T-helper 17 cell (primary cell): ENCODE results near the gene UMODL1. TPM values are rescaled to one million over a fixed set of nuclear protein-coding genes. Genes with fewer than 3 reads are reported as not detected.
A peak's percentile ranks its signal among the peaks of the same experiment; 100 is the strongest.

Experiments used
- ATAC-seq: fragments of 150-1000 bp; cut with Tn5 transposase; 2 replicates; pipeline ENCODE4 v1.10.0; 2021; ENCODE audit warnings: mild to moderate bottlenecking, moderate library complexity
- DNase-seq, 3 donors: peaks; one replicate each; pipeline versions ENCODE4 v3.0.0 to v3.0.0-alpha.2; 2020 to 2021
- H3K9me3 ChIP-seq: one replicate; pipeline ENCODE4 v1.7.0; 2013; ENCODE audit warnings: low read length, mild to moderate bottlenecking; ENCODE audit not compliant: control insufficient read depth, poor library complexity, severe bottlenecking
- H3K27ac Mint-ChIP-seq: one replicate; pipeline ENCODE4 v1.8.0; 2022; ENCODE audit warnings: mild to moderate bottlenecking, moderate library complexity, mixed read lengths
- H3K27me3 Mint-ChIP-seq: one replicate; pipeline ENCODE4 v1.8.0; 2022; ENCODE audit warnings: mixed read lengths
- H3K36me3 Mint-ChIP-seq: one replicate; pipeline ENCODE4 v1.8.0; 2022; ENCODE audit warnings: low read depth, mixed read lengths
- H3K4me1 Mint-ChIP-seq: one replicate; pipeline ENCODE4 v1.8.0; 2022; ENCODE audit warnings: mild to moderate bottlenecking, mixed read lengths
- H3K4me3 Mint-ChIP-seq: one replicate; pipeline ENCODE4 v1.8.0; 2022; ENCODE audit warnings: mild to moderate bottlenecking, moderate library complexity, mixed read lengths
- total RNA-seq, 4 donors: library from RNA in 2 of 4; stranded (reverse) in 2 of 4; gene quantifications; one replicate each; pipeline ENCODE4 v1.2.3 and lab custom pipeline; 2022 to 2026

UMODL1 gene
- total RNA-seq, 2 donors from 2014 or later = 0.23 to 0.99 TPM

- Mint-ChIP-seq H3K4me3 (no peak overlapping the region), H3K4me1 (peaks cover 9% of the 10 kb centered on the region), H3K36me3 (no peaks in the 10 kb centered on the region), H3K27me3 (peaks cover 25% of the 10 kb centered on the region), H3K27ac (no peak overlapping the region)
- H3K9me3 ChIP-seq = no peaks in the 10 kb centered on the region
- no peak for DNase-seq
- no peak for ATAC-seq
Observed at GRCh38 chr21:42142627-42143026, 71.5 kb downstream of the UMODL1 start.

GRCh38 chr21:42143111-42143510 is 72.0 kb downstream of the UMODL1 start:
- no peaks in the 10 kb centered on the region for H3K9me3 ChIP-seq
- DNase-seq (no peak), ATAC-seq (no peak)
- H3K4me1 Mint-ChIP-seq = peaks cover 9% of the 10 kb centered on the region
- peaks cover 25% of the 10 kb centered on the region for H3K27me3 Mint-ChIP-seq
- H3K4me3 Mint-ChIP-seq = no peak overlapping the region
- no peak overlapping the region for H3K27ac Mint-ChIP-seq
- H3K36me3 Mint-ChIP-seq = no peaks in the 10 kb centered on the region

DNA sequence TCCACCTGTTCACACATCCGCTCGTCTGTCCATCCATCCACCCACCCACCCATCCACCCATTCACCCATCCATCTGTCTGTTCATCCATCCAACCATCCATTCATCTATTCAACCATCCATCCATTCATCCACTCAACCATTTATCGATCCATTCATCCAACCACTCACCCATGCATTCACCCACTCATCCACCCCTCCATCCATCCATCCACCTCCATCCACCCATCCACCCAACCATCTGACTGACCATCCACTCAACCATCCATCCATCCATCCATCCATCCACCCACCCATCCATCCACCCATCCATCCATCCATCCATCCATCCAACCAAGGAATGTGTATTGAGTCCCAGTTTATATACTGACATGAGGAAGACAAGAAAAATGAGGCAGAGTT is 73.1 kb downstream of the UMODL1 start:
- Mint-ChIP-seq H3K4me1 (peaks cover 9% of the 10 kb centered on the region), H3K36me3 (no peaks in the 10 kb centered on the region), H3K27ac (peak overlapping the region; percentile 19), H3K4me3 (no peak overlapping the region), H3K27me3 (peaks cover 25% of the 10 kb centered on the region)
- no peaks in the 10 kb centered on the region for H3K9me3 ChIP-seq
- ATAC-seq = no peak
- DNase-seq = no peak

DNA sequence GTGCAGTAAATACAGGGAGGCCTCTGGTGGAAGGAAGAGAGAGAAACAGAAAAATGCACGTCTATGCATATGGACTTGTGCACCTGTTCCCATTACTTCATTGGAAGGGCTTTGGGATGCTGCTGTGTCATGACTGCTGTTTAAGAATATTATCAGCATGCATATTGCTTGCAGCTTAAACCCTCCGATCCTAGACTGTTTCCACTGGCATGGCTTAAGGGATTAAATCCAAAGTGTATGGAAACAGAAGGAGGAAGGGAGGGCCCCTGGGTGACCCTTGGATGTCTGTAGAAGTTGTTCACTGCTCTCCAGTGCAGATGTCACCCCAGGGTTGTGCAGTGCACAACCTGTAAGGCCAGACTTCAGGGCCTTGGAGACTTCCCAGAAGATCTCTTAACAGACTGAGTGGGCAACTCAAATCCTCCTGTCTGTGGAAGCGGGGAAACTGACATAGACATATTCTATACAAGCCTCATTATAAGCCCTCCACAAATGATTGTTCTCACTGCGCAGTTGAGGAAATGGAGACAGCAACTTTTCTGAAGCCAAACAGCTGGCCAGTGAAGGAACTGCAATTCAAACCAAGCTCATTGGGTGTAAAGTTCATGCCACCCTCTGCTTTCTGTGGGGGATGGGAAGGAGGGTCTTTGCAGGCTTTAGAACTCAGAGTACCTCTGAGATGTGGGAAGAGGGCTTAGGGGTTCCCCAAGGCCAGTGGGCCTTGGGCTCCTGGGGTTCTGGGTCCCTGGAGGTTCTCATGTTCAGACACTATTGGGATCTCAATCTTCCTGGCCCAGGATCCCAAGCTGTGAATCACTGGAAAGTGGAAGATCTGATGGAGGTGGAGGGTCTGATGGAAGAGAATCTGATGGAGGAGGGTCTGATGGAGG is 73.8 kb downstream of the UMODL1 start:
- Mint-ChIP-seq H3K36me3 (no peaks in the 10 kb centered on the region), H3K27ac (peak overlapping the region; percentile 80), H3K4me1 (peaks cover 9% of the 10 kb centered on the region), H3K4me3 (no peak overlapping the region), H3K27me3 (peaks cover 22% of the 10 kb centered on the region)
- no peak for DNase-seq
- ATAC-seq = peak; percentile 12
- no peaks in the 10 kb centered on the region for H3K9me3 ChIP-seq

DNA sequence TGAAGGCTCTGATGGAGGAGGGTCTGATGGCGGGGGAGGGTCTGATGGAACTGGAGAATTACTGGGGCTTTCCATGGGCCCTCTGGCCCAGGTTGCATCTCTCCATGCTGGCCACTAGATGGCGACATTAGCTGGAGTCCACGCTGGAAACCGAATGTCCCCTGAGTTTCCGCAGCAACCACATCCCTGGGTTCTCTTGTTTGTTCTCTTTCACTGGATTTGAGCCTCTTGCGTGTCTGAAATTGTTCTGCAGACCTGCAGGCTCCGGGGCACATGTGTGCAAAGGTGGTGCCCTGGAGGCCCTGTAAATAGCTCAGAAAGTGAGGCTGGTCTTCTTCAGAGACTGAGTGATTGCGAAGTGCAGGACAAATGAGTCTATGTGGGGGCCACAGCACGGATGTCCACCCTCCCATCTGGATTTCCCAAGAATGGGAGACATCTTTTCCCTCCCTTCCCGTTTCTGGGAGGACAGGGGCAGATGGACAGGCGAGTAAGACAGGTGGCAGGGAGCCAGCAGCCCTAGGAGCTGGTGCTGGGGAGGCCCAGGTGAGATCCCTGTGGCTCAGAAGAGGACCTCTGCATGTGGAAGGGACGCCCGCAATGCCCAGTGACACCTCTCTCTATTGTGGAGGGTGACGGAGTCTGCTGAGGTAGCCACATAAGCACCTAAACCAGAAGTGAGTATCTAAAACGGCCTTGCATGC is 74.6 kb downstream of the UMODL1 start:
- ATAC-seq = peak; percentile 93
- no peaks in the 10 kb centered on the region for H3K9me3 ChIP-seq
- H3K4me3 Mint-ChIP-seq = no peak overlapping the region
- H3K4me1 Mint-ChIP-seq = peaks cover 9% of the 10 kb centered on the region
- H3K27me3 Mint-ChIP-seq = peaks cover 17% of the 10 kb centered on the region
- DNase-seq = peak; percentile 33 to 50 (median 44)
- peak overlapping the region; percentile 80 for H3K27ac Mint-ChIP-seq
- H3K36me3 Mint-ChIP-seq = no peaks in the 10 kb centered on the region

GRCh38 chr21:42146273-42146805 is 75.2 kb downstream of the UMODL1 start:
- no peak for ATAC-seq
- no peaks in the 10 kb centered on the region for H3K36me3 Mint-ChIP-seq
- peaks cover 9% of the 10 kb centered on the region for H3K4me1 Mint-ChIP-seq
- no peak overlapping the region for H3K27ac Mint-ChIP-seq
- no peak overlapping the region for H3K4me3 Mint-ChIP-seq
- DNase-seq = no peak
- H3K27me3 Mint-ChIP-seq = peaks cover 17% of the 10 kb centered on the region
- H3K9me3 ChIP-seq = no peaks in the 10 kb centered on the region

GRCh38 chr21:42146821-42147220 is 75.7 kb downstream of the UMODL1 start:
- Mint-ChIP-seq H3K36me3 (no peaks in the 10 kb centered on the region), H3K4me3 (no peak overlapping the region), H3K4me1 (peaks cover 9% of the 10 kb centered on the region), H3K27ac (peak overlapping the region; percentile 65), H3K27me3 (peaks cover 15% of the 10 kb centered on the region)
- H3K9me3 ChIP-seq = no peaks in the 10 kb centered on the region
- no peak for ATAC-seq
- DNase-seq = peak in 1 of 3 donors; percentile 3

GRCh38 chr21:42147386-42148020 is 76.4 kb downstream of the UMODL1 start:
- Mint-ChIP-seq H3K27ac (peak overlapping the region; percentile 65), H3K27me3 (peaks cover 9% of the 10 kb centered on the region), H3K36me3 (no peaks in the 10 kb centered on the region), H3K4me1 (peaks cover 9% of the 10 kb centered on the region), H3K4me3 (no peak overlapping the region)
- no peak for ATAC-seq
- peak in 1 of 3 donors; percentile 4 for DNase-seq
- H3K9me3 ChIP-seq = no peaks in the 10 kb centered on the region

- H3K4me1 Mint-ChIP-seq = peaks cover 9% of the 10 kb centered on the region
- H3K27ac Mint-ChIP-seq = no peak overlapping the region
- H3K36me3 Mint-ChIP-seq = no peaks in the 10 kb centered on the region
- peaks cover 10% of the 10 kb centered on the region for H3K27me3 Mint-ChIP-seq
- no peak for ATAC-seq
- H3K4me3 Mint-ChIP-seq = no peak overlapping the region
- H3K9me3 ChIP-seq = no peaks in the 10 kb centered on the region
- DNase-seq = no peak
Observed at GRCh38 chr21:42148097-42148496, 77.0 kb downstream of the UMODL1 start.

DNA sequence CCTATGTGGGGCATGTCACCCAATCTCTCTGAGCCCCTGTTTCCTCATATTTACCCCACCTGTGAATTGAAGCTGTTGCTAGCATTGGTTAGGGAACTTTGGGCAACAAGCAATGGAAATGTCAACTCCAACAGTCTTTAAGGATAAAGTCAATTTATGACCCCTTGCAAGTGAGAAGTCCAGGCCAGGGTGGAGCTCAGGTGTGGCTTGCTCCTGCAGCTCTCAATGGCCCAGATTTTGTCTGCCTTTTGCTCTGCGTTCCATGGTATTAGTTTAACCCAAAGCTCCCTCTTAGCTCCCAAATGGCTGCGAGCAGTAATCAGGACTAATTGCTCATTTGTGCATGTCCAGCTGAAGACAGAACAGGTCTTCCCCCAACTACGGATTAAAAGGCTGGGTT is 77.5 kb downstream of the UMODL1 start:
- ATAC-seq = no peak
- Mint-ChIP-seq H3K27me3 (peaks cover 10% of the 10 kb centered on the region), H3K27ac (no peak overlapping the region), H3K36me3 (no peaks in the 10 kb centered on the region), H3K4me1 (peaks cover 9% of the 10 kb centered on the region), H3K4me3 (no peak overlapping the region)
- no peaks in the 10 kb centered on the region for H3K9me3 ChIP-seq
- no peak for DNase-seq

DNA sequence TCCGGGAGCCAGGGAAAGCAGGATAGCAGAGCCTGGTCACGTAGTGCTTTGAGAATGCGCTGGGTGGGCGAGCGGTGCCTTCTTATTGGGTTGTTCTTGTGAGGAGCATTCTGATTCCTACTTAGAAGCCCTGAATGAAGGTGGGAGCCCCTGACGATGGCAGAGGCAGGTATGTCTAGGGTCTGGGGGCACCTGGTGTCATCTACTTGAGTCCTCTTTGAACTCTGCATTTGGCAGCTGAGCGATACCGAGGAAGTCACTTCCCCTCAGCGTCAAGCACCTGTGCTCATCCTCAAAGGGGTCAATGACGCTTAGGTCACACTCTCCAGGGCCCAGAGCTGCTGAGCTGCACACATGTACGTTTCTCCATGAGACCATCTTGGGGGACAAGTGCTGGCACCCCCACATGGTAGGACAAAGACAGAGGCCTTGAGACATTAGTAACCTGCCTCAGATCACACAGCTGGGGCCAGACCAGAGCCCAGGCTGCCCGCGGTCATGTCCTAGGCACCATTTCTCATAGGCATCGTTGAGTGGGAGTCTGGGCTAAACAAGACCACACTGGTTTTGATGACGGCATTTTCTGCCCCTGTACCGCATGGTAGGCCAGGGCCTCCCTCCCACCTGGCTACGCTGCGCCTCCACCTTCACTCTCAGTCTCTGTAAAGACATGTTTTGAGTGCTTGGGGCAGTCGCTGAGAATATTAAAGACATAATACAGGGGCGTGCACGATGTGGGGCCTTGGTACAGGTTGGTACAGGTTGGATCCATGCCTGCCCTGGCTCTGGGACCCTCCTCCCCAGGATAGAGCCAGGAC is 78.7 kb downstream of the UMODL1 start:
- Mint-ChIP-seq H3K4me1 (peaks cover 9% of the 10 kb centered on the region), H3K27ac (no peak overlapping the region), H3K27me3 (peaks cover 5% of the 10 kb centered on the region), H3K4me3 (no peak overlapping the region), H3K36me3 (no peaks in the 10 kb centered on the region)
- ATAC-seq = no peak
- peak in 1 of 3 donors; percentile 4 for DNase-seq
- no peaks in the 10 kb centered on the region for H3K9me3 ChIP-seq

DNA sequence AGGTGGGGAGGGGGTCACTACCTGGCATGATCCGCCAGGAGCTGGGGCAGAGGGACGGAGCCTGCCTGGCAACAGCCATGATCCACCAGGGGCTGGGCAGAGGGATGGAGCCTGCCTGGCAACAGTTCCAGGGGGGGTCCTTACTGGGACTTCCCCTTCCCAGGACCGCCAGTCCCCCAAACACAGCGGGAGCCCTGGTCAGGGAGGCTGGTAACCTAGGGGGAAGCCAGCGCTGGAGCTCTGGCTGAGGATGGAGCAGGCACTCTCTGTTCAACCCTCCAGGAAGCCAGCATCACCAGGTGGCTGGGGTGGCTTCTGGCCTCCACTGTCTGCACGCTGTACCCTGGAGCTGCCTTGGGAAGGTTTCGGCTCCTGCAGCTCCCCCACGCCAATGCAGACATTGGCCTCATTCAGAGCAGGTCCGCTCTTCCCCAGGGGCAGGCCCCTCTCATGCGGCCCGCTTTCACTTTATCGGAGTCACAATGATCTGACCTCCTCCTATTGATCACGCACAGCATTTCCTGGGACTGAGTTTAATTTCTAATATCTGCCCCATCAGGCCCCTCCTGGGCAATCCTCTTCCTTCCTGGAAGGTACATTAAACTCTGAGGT is 79.5 kb downstream of the UMODL1 start:
- no peak overlapping the region for H3K27ac Mint-ChIP-seq
- DNase-seq (no peak), ATAC-seq (no peak)
- H3K36me3 Mint-ChIP-seq = no peaks in the 10 kb centered on the region
- H3K4me3 Mint-ChIP-seq = no peak overlapping the region
- peaks cover 5% of the 10 kb centered on the region for H3K4me1 Mint-ChIP-seq
- H3K27me3 Mint-ChIP-seq = peaks cover 5% of the 10 kb centered on the region
- H3K9me3 ChIP-seq = no peaks in the 10 kb centered on the region
